SK-N-SH treated with all-trans-retinoic acid at 6 μM for 48 hours (cell line): ENCODE measurements around the gene BEX3.

Experiments
- ATAC-seq: fragments of 200-7000 bp; cut with Tn5 transposase; 3 replicates; pipeline ENCODE4 v1.9.1; 2020; ENCODE audit warnings: mild to moderate bottlenecking, moderate library complexity
- ARNTL ChIP-seq: fragments of 450-650 bp; formaldehyde crosslinking; IDR thresholded peaks from 2 replicates; pipeline ENCODE4 v1.5.0; 2020; ENCODE audit warnings: low read depth, mild to moderate bottlenecking, moderate library complexity, borderline replicate concordance
- BACH2 ChIP-seq: fragments of 250-450 bp; sonication (Bioruptor Pico); IDR thresholded peaks from 2 replicates; pipeline ENCODE4 v1.9.0; 2021; ENCODE audit warnings: mild to moderate bottlenecking, borderline replicate concordance
- CSDC2 ChIP-seq: fragments of 250-450 bp; sonication (Bioruptor Pico); IDR thresholded peaks from 2 replicates; pipeline ENCODE4 v1.5.0; 2020; ENCODE audit warnings: mild to moderate bottlenecking, moderate library complexity
- ESRRG ChIP-seq: fragments of 250-450 bp; sonication (Bioruptor Pico); IDR thresholded peaks from 2 replicates; pipeline ENCODE4 v1.6.1; 2021; ENCODE audit warnings: mild to moderate bottlenecking
- GLIS3 ChIP-seq: fragments of 250-450 bp; sonication (Bioruptor Pico); IDR thresholded peaks from 2 replicates; pipeline ENCODE4 v1.5.0; 2020; ENCODE audit warnings: mild to moderate bottlenecking, moderate library complexity
- ISL1 ChIP-seq: fragments of 250-450 bp; sonication (Bioruptor Pico); IDR thresholded peaks from 2 replicates; pipeline ENCODE4 v2.1.2; 2022; ENCODE audit warnings: mild to moderate bottlenecking, moderate library complexity
- POU6F1 ChIP-seq: fragments of 250-450 bp; sonication (Bioruptor Pico); IDR thresholded peaks from 2 replicates; pipeline ENCODE4 v1.8.0; 2021; ENCODE audit warnings: low read depth, mild to moderate bottlenecking, moderate library complexity, borderline replicate concordance
- PPARA ChIP-seq: fragments of 250-450 bp; sonication (Bioruptor Pico); IDR thresholded peaks from 2 replicates; pipeline ENCODE4 v1.5.0; 2020; ENCODE audit warnings: mild to moderate bottlenecking, borderline replicate concordance
- RARB ChIP-seq: fragments of 250-450 bp; sonication (Bioruptor Pico); IDR thresholded peaks from 2 replicates; pipeline ENCODE4 v1.8.0; 2021; ENCODE audit warnings: mild to moderate bottlenecking, moderate library complexity
- SNAI2 ChIP-seq: fragments of 250-450 bp; sonication (Bioruptor Pico); IDR thresholded peaks from 2 replicates; pipeline ENCODE4 v1.5.0; 2020; ENCODE audit warnings: mild to moderate bottlenecking, moderate library complexity
- TCF4 ChIP-seq: fragments of 250-450 bp; sonication (Bioruptor Pico); IDR thresholded peaks from 2 replicates; pipeline ENCODE4 v1.8.0; 2021; ENCODE audit warnings: mild to moderate bottlenecking, moderate library complexity, borderline replicate concordance
- TOX ChIP-seq: fragments of 250-450 bp; sonication (Bioruptor Pico); IDR thresholded peaks from 2 replicates; pipeline ENCODE4 v1.8.0; 2021; ENCODE audit warnings: mild to moderate bottlenecking, moderate library complexity, borderline replicate concordance
- TSHZ2 ChIP-seq: fragments of 250-450 bp; sonication (Bioruptor Pico); IDR thresholded peaks from 2 replicates; pipeline ENCODE4 v1.5.0; 2020; ENCODE audit warnings: mild to moderate bottlenecking, moderate library complexity
- ZC3H10 ChIP-seq: fragments of 250-450 bp; sonication (Bioruptor Pico); IDR thresholded peaks from 2 replicates; pipeline ENCODE4 v1.5.1; 2021; ENCODE audit warnings: mild to moderate bottlenecking, moderate library complexity
- ZNF565 ChIP-seq: fragments of 450-650 bp; formaldehyde crosslinking; conservative IDR thresholded peaks from 2 replicates; pipeline ENCODE4 v1.5.0; 2020; ENCODE audit warnings: low read depth, mild to moderate bottlenecking, moderate library complexity
- ZNF70 ChIP-seq: fragments of 450-650 bp; formaldehyde crosslinking; IDR thresholded peaks from 2 replicates; pipeline ENCODE4 v1.5.0; 2020; ENCODE audit warnings: mild to moderate bottlenecking, moderate library complexity
- ZNF8 ChIP-seq: fragments of 450-650 bp; formaldehyde crosslinking; IDR thresholded peaks from 2 replicates; pipeline ENCODE4 v1.5.0; 2020; ENCODE audit warnings: mild to moderate bottlenecking, moderate library complexity
- TF ChIP-seq, protein P1 (sequence below): fragments of 250-450 bp; sonication (Bioruptor Pico); IDR thresholded peaks from 2 replicates; pipeline ENCODE4 v1.5.1; 2021; ENCODE audit warnings: mild to moderate bottlenecking, moderate library complexity
- TF ChIP-seq, protein P2 (sequence below): fragments of 250-450 bp; sonication (Bioruptor Pico); IDR thresholded peaks from 2 replicates; pipeline ENCODE4 v1.5.1; 2020; ENCODE audit warnings: low read depth, mild to moderate bottlenecking, moderate library complexity

Gene BEX3

GRCh38 chrX:103376118-103376978, at the start of gene BEX3:
Gene BEX3, plus strand, starts transcription at chrX:103376538. Its CDS starts 984 bp downstream, at chrX:103377522.
- TF ChIP-seq TOX (CRISPR knock-in tag) (no peak), ARNTL (CRISPR knock-in tag) (no peak), BACH2 (CRISPR knock-in tag) (no peak), PPARA (CRISPR knock-in tag) (no peak), ZC3H10 (CRISPR knock-in tag) (no peak), ZNF70 (CRISPR knock-in tag) (no peak), ESRRG (CRISPR knock-in tag) (no peak), ZNF565 (no peak), TSHZ2 (no peak)
- TF ChIP-seq, protein P1, sequence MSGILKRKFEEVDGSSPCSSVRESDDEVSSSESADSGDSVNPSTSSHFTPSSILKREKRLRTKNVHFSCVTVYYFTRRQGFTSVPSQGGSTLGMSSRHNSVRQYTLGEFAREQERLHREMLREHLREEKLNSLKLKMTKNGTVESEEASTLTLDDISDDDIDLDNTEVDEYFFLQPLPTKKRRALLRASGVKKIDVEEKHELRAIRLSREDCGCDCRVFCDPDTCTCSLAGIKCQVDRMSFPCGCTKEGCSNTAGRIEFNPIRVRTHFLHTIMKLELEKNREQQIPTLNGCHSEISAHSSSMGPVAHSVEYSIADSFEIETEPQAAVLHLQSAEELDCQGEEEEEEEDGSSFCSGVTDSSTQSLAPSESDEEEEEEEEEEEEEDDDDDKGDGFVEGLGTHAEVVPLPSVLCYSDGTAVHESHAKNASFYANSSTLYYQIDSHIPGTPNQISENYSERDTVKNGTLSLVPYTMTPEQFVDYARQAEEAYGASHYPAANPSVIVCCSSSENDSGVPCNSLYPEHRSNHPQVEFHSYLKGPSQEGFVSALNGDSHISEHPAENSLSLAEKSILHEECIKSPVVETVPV = no peak
- TF ChIP-seq, protein P2, sequence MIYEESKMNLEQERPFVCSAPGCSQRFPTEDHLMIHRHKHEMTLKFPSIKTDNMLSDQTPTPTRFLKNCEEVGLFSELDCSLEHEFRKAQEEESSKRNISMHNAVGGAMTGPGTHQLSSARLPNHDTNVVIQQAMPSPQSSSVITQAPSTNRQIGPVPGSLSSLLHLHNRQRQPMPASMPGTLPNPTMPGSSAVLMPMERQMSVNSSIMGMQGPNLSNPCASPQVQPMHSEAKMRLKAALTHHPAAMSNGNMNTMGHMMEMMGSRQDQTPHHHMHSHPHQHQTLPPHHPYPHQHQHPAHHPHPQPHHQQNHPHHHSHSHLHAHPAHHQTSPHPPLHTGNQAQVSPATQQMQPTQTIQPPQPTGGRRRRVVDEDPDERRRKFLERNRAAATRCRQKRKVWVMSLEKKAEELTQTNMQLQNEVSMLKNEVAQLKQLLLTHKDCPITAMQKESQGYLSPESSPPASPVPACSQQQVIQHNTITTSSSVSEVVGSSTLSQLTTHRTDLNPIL (CRISPR knock-in tag) = no peak
- TF ChIP-seq, all 23 proteins: peak for 0
- ATAC-seq = peak; percentile 87

- peak; percentile 89 for ATAC-seq
- no peak for TF ChIP-seq ARNTL (CRISPR knock-in tag)
- no peak for TF ChIP-seq ISL1
- TF ChIP-seq RARB (CRISPR knock-in tag) = no peak
- TF ChIP-seq CSDC2 (CRISPR knock-in tag) = no peak
- no peak for TF ChIP-seq ZNF565
- no peak for TF ChIP-seq TOX (CRISPR knock-in tag)
- no peak for TF ChIP-seq ESRRG (CRISPR knock-in tag)
- TF ChIP-seq ZNF8 = no peak
- TF ChIP-seq POU6F1 (CRISPR knock-in tag) = no peak
- no peak for TF ChIP-seq GLIS3
- no peak for TF ChIP-seq ZNF70 (CRISPR knock-in tag)
- TF ChIP-seq, protein P1 = no peak
- TF ChIP-seq SNAI2 = no peak
- no peak for TF ChIP-seq TCF4 (CRISPR knock-in tag)
- TF ChIP-seq TSHZ2 = no peak
- TF ChIP-seq, protein P2 (CRISPR knock-in tag) = no peak
These were observed 46.3 kb upstream of the BEX3 start, which contains the start of gene TCEAL7 for GRCh38 chrX:103329991-103330390. Gene TCEAL7, plus strand, starts transcription at chrX:103330239. Its CDS starts 1,165 bp downstream, at chrX:103331404.
